ENCODE results near the gene FAM72B. TPM values are rescaled to one million over a fixed set of nuclear protein-coding genes. Genes with fewer than 3 reads are reported as not detected.
"Not testable (repeated sequence)": the region's sequence is repeated elsewhere in the genome, so short reads cannot be mapped to it uniquely, and the experiment has no call there.

The FAM72B gene
- total and polyA plus RNA-seq, 2 donors: 0.43 to 3.0 TPM

GRCh38 chr1:121183867-121184266 is 273 bp downstream of the FAM72B start:
- WGBS: under 1% methylated on average over 14 of the region's 31 CpGs
- H3K4me1 ChIP-seq (ENCODE audit: insufficient read depth); H3K27ac ChIP-seq (ENCODE audit: low read depth); H3K4me3 ChIP-seq (ENCODE audit: low read depth, low read length); DNase-seq (ENCODE audit: extremely low spot score); H3K36me3 ChIP-seq (ENCODE audit: insufficient read depth): not testable (repeated sequence)

GRCh38 chr1:121178197-121178596 is 5.9 kb downstream of the FAM72B start:
- H3K4me1 ChIP-seq (ENCODE audit: insufficient read depth); H3K27ac ChIP-seq (ENCODE audit: low read depth); DNase-seq (ENCODE audit: extremely low spot score); H3K36me3 ChIP-seq (ENCODE audit: insufficient read depth); H3K4me3 ChIP-seq (ENCODE audit: low read depth, low read length): not testable (repeated sequence)

DNA sequence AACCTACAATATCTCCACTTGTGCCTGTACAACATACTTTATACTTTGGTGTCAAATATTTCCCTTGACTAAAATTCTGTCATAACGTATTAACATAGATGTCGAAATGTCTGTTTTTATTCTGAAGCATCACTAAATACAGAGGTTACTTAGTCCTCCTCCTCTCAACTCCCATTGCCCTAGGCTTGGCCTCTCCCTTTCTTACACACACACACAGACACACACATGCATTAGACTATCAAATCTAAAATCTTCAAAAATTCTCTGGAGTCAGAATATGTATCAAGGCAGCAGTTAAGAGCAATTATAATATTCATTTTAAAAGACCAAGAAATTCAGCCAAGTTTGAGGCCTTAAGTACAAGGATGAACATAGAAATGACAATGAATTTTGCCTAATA is 7.5 kb downstream of the FAM72B start:
- not testable (repeated sequence) for H3K4me1 ChIP-seq (ENCODE audit: insufficient read depth); H3K4me3 ChIP-seq (ENCODE audit: low read depth, low read length); H3K36me3 ChIP-seq (ENCODE audit: insufficient read depth); DNase-seq (ENCODE audit: extremely low spot score); H3K27ac ChIP-seq (ENCODE audit: low read depth)
- 98% methylated on average over 2 of the region's 2 CpGs for WGBS

DNA sequence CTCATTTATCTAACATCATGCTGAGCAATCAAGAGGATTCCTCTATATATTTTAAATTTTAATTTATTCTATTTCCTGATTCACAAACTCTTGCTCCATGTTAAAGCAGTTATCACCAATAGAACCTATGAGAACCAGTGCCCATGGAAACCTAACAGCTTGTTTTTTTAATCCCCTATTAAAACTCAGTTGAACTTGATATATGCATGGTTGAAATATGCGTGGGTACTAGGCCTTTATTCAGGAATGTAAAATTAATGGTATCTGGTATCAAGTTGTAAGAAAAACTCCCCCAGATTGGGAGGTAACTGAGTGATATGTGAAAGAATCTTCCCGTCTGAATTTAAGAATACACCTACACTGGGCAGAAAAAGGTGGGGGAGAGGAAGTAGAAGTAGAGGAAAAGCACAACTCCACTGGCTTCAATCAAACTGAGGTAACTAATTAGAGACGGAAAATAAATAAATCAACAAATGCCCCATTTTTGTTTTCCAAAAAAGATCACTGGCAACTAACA is 15.9 kb downstream of the FAM72B start:
- DNase-seq (ENCODE audit: extremely low spot score); H3K4me1 ChIP-seq (ENCODE audit: insufficient read depth); H3K36me3 ChIP-seq (ENCODE audit: insufficient read depth); H3K27ac ChIP-seq (ENCODE audit: low read depth); H3K4me3 ChIP-seq (ENCODE audit: low read depth, low read length): not testable (repeated sequence)
- 93% methylated on average over 2 of the region's 3 CpGs for WGBS

- 76% methylated on average over 2 of the region's 2 CpGs for WGBS
- not testable (repeated sequence) for H3K4me3 ChIP-seq (ENCODE audit: low read depth, low read length); H3K27ac ChIP-seq (ENCODE audit: low read depth); DNase-seq (ENCODE audit: extremely low spot score); H3K4me1 ChIP-seq (ENCODE audit: insufficient read depth); H3K36me3 ChIP-seq (ENCODE audit: insufficient read depth)
These were observed 16.9 kb downstream of the FAM72B start for GRCh38 chr1:121167225-121167738.

- not testable (repeated sequence) for DNase-seq (ENCODE audit: extremely low spot score)
These were observed 18.8 kb downstream of the FAM72B start for GRCh38 chr1:121165296-121165695.

DNA sequence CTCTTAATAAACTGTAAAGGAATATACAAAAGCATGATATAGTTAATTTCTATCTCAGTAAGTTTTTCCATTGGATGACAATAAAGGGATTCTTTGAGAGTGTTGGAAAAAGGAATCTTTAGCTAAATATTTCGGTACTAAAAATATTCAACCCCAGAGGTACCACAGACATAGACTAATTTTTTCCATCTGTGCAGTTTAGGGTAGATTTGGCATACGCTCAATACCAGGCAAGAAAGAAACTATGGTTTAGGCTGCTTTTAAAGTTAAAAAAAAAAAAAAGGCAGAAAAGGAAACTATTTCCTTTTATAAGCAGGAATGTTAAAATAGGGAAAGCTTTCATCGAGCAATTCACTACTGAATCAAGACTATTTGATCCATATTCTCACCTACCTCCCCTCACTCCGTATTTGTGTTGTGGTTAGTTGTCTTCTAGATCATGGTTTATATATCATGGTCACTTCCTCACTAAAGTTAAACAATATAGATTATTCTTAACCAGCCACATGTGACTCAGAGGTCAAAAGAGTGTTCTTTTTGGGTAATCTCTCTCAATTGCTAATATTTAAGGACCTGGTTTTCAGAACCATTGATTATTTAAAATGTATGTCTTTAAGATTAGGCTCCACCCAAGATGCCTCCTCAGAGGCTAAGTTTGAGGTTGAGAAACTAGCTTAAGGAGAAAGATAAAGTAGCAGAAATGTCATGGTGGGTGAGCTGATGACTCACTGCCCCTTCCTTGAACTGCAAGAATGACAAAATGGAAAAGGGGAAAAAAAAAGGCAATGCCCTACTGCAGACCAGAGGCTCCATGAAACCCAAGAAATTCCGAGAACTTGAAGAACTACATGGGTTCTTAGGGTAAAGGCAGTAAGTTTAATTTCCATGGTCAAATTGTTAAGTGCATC is 20.0 kb downstream of the FAM72B start:
- 71% methylated on average over 4 of the region's 5 CpGs for WGBS
- H3K4me3 ChIP-seq (ENCODE audit: low read depth, low read length): not testable (repeated sequence)

More at GRCh38 chr1:121165296-121165695, 18.8 kb downstream of the FAM72B start:
- H3K4me3 ChIP-seq (ENCODE audit: low read depth, low read length); H3K27ac ChIP-seq (ENCODE audit: low read depth); H3K4me1 ChIP-seq (ENCODE audit: insufficient read depth); H3K36me3 ChIP-seq (ENCODE audit: insufficient read depth): not testable (repeated sequence)

DNA sequence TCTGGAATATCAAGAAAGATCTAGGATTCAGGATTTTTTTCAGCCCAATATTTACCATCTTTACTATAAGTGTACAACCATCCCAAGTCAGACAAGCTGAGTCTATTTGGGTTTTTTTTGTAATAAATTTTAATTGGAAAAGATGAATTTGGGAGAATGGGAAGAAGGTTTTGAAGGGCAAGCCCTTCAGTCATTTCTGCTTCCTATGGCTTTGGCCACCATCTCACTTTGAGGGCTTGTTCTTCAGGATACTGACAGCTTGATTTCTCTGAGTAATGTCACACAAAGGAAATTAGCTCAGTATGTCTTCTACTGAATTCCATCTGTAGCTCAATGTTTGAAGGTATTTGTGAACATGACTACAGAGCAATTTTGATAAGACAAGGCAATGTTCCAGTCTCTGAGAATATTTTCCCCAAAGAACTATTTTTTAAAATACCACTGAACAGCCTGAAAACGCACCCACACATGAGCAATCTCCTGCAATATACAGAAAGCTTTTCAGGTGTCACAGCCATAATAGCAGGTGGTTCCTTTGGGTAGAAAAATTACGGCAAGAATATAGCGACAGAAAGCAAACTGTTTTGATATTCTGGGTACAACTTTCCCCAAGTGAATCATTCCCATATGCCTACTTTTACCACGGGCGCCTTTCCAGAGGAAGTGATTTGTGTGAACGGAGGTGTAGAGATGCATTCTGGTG is 22.8 kb downstream of the FAM72B start:
- not testable (repeated sequence) for H3K4me3 ChIP-seq (ENCODE audit: low read depth, low read length); H3K36me3 ChIP-seq (ENCODE audit: insufficient read depth); H3K4me1 ChIP-seq (ENCODE audit: insufficient read depth); H3K27ac ChIP-seq (ENCODE audit: low read depth); DNase-seq (ENCODE audit: extremely low spot score)
- WGBS: 88% methylated on average over 3 of the region's 6 CpGs

More for the DNA sequence above, 20.0 kb downstream of the FAM72B start:
- H3K4me1 ChIP-seq (ENCODE audit: insufficient read depth); H3K36me3 ChIP-seq (ENCODE audit: insufficient read depth); H3K27ac ChIP-seq (ENCODE audit: low read depth); DNase-seq (ENCODE audit: extremely low spot score): not testable (repeated sequence)

DNA sequence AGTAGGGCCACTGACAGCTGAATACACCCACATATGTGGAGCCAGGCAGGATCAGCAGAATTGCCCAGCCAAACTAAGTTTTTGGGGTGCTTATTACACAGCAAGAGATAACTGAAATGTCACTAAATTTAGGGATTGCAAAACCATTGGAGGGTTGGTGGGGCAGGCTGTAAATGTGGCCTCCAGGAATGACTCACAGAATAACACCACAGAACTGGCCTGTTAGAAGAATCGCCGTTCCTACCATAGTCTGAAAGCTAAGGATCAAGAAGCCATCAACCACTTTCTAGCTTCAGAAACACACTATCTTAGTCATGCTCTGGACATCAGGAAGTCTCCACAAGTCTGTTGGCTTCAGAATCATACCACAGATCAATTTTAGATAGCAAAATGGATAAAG is 24.0 kb downstream of the FAM72B start:
- not testable (repeated sequence) for H3K27ac ChIP-seq (ENCODE audit: low read depth); H3K4me1 ChIP-seq (ENCODE audit: insufficient read depth); DNase-seq (ENCODE audit: extremely low spot score); H3K4me3 ChIP-seq (ENCODE audit: low read depth, low read length); H3K36me3 ChIP-seq (ENCODE audit: insufficient read depth)
- 85% methylated on average over 2 of the region's 2 CpGs for WGBS

GRCh38 chr1:121157609-121158008 is 26.5 kb downstream of the FAM72B start:
- not testable (repeated sequence) for H3K4me1 ChIP-seq (ENCODE audit: insufficient read depth); H3K36me3 ChIP-seq (ENCODE audit: insufficient read depth); H3K4me3 ChIP-seq (ENCODE audit: low read depth, low read length); H3K27ac ChIP-seq (ENCODE audit: low read depth); DNase-seq (ENCODE audit: extremely low spot score)
- 93% methylated on average over 1 of the region's 2 CpGs for WGBS

DNA sequence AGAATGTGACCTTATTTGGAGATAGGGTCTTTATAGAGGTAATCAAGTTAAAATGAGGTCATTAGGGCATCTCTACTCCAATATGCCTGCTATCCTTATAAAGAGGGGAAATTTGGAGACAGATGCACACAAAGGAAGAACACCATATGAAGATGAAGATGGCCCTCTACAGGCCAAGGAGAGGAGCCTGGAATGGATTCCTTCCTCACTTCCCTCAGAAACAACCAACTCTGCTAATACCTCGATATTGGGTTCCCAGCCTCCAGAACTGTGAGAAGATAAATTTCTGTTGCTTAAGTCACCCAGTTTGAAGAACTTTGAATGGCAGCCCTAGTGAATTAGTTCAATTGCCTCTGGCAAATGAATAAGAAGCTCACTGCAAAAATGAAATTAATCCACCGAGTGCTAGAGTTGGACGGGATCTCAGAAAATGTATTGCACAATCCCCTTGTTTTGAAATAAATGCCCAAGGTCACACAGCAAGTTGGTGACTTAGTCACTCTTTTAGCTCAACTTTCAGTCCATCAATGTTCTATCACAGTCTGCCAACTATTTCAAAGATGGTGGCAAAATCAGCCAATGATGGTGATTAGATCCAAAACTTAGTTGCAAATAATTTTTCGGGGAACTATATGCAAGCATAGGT is 27.1 kb downstream of the FAM72B start:
- H3K36me3 ChIP-seq (ENCODE audit: insufficient read depth); H3K4me3 ChIP-seq (ENCODE audit: low read depth, low read length); H3K4me1 ChIP-seq (ENCODE audit: insufficient read depth); DNase-seq (ENCODE audit: extremely low spot score); H3K27ac ChIP-seq (ENCODE audit: low read depth): not testable (repeated sequence)
- no CpG with 5 or more reads among the region's 4 CpGs for WGBS

DNA sequence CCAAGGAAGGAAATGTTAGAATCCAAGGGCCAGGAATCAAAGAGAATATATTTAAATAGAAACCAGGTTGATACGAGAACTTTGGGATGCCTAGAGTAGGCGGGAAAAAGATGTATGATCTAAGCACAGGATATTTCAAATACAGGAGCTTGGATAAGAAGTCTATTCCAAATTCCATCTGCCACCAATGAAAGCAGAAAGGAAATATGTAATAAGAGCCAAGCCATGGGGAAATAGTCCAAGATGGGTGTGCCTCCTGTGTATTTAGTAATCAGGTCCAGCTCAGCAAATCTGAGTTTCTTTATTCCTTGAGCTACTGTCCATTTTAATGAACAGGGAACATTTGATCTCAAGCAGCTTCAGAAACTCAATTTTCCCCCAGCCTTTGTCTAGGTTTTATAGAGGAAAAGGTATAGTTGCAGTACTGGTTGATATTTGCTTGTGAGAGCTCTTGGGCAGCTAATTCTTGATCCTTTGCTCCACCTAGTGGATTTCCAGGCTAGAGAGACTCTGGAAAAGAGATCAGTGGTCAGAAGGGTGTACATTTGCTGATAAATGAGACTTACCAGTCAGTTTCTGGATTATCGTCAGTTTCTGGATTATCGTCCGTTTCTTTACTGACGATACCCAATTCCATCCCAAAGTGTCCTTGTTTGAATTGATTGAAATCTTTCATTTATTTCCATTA is 28.3 kb downstream of the FAM72B start:
- 60% methylated on average over 6 of the region's 6 CpGs for WGBS
- H3K27ac ChIP-seq (ENCODE audit: low read depth); H3K36me3 ChIP-seq (ENCODE audit: insufficient read depth); DNase-seq (ENCODE audit: extremely low spot score); H3K4me3 ChIP-seq (ENCODE audit: low read depth, low read length); H3K4me1 ChIP-seq (ENCODE audit: insufficient read depth): not testable (repeated sequence)

GRCh38 chr1:121154811-121155210 is 29.3 kb downstream of the FAM72B start:
- H3K27ac ChIP-seq (ENCODE audit: low read depth); H3K36me3 ChIP-seq (ENCODE audit: insufficient read depth); H3K4me3 ChIP-seq (ENCODE audit: low read depth, low read length); H3K4me1 ChIP-seq (ENCODE audit: insufficient read depth); DNase-seq (ENCODE audit: extremely low spot score): not testable (repeated sequence)
- WGBS: 98% methylated on average over 1 of the region's 2 CpGs
